SKM-1 treated with dmso at 0.1 percent for 144 hours (cell line): Measurements from ENCODE around the gene RNF43.
A peak's percentile ranks its signal among the peaks of the same experiment; 100 is the strongest.

Experiments
- DNase-seq: peaks from one replicate; lab custom pipeline; 2025; ENCODE audit not compliant: unreplicated experiment; lab: John Stamatoyannopoulos, UW

The RNF43 gene

GRCh38 chr17:58417300-58418092, at the start of gene RNF43:
RNF43 (minus strand) TSS chr17:58417534; CDS start chr17:58415577, 1,957 bp downstream.
- peak; percentile 89 for DNase-seq

- DNase-seq = no peak
Observed at GRCh38 chr17:58455491-58455890, 38.2 kb upstream of the RNF43 start.

GRCh38 chr17:58452738-58453137, 35.4 kb upstream of the RNF43 start:
- no peak for DNase-seq

- DNase-seq = peak; percentile 76
Observed at GRCh38 chr17:58447039-58447975, 30.0 kb upstream of the RNF43 start.

GRCh38 chr17:58446086-58446485, 28.8 kb upstream of the RNF43 start:
- no peak for DNase-seq

GRCh38 chr17:58436805-58437239, 19.5 kb upstream of the RNF43 start:
- DNase-seq = no peak

- DNase-seq = no peak
Observed at GRCh38 chr17:58436245-58436644, 18.9 kb upstream of the RNF43 start.

GRCh38 chr17:58432806-58433573, 15.7 kb upstream of the RNF43 start:
- no peak for DNase-seq

GRCh38 chr17:58427807-58428206, 10.5 kb upstream of the RNF43 start:
- no peak for DNase-seq

- no peak for DNase-seq
Observed at GRCh38 chr17:58421711-58422110, 4.4 kb upstream of the RNF43 start.

GRCh38 chr17:58420827-58421226, 3.5 kb upstream of the RNF43 start:
- no peak for DNase-seq

GRCh38 chr17:58416937-58417299, 416 bp downstream of the RNF43 start:
- no peak for DNase-seq

GRCh38 chr17:58416396-58416795, 938 bp downstream of the RNF43 start:
- DNase-seq = no peak

- DNase-seq = no peak
Observed at GRCh38 chr17:58415371-58416055, 1.8 kb downstream of the RNF43 start.

- DNase-seq = no peak
Observed at GRCh38 chr17:58414596-58414997, 2.7 kb downstream of the RNF43 start.

- no peak for DNase-seq
Observed at GRCh38 chr17:58413684-58414083, 3.6 kb downstream of the RNF43 start.

GRCh38 chr17:58412961-58413586, 4.3 kb downstream of the RNF43 start:
- DNase-seq = peak; percentile 22

- no peak for DNase-seq
Observed at GRCh38 chr17:58412064-58412703, 5.2 kb downstream of the RNF43 start.

GRCh38 chr17:58411408-58411894, 5.9 kb downstream of the RNF43 start:
- no peak for DNase-seq
